Measurements from ENCODE around the gene PRCC. TPM values are rescaled to one million over a fixed set of nuclear protein-coding genes. Genes with fewer than 3 reads are reported as not detected.

Gene PRCC
- total and polyA plus RNA-seq, 10 donors, result 39.1 to 64.6 (median 55.7) TPM

DNA sequence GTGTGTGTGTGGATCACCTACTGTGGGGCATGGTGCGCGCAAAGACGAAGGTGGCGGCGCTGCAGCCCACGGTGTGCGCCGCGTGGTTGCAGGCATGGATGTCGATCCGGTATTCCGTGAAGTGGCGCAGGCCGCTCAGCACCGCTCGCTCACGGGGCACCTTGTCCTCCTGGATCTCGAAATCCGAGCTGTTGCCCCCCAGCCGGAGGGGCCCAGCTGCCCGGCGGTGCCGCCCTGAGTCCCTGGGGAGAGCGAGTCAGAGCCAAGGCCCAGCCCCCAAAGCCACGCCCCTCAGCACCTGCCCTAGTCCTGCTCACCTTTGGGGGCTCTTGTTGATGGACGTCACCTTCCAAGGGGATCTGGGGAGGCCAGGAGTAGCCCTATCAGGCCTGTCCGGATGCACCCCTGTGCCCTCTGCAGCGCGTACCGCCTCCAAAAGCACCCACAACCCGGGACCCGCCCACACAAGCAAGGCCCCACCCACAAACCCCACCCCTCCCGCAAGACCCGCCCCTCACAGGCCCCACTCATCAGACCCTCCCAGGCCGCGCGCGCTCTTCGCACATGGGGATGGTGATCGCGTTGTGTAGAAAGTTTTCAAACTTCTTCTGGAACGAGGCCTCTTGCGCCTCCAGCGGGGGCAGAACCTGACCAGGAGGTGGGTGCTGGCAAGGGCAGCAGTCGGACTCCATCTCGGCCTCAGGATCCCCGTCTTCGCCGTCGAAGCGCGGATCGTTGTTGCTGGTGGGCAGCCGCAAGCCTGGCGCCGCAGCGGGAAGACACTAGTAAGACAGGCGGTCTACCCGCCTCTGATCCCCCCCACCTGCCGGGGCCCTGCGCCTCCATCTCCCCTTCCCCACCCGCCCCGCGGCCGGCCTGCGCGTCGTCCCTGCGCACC, 78.0 kb downstream of the PRCC start:
- WGBS, 5 donors, result 9 to 25% (median 15%) methylated on average over 19 to 69 of the region's 69 CpGs
- H3K4me3 ChIP-seq, result peak overlapping the region in 1 of 8 donors; percentile 48
- intact Hi-C loops (cut with DNase I; ENCODE audit: low total_unique reads), result no loop called here

DNA sequence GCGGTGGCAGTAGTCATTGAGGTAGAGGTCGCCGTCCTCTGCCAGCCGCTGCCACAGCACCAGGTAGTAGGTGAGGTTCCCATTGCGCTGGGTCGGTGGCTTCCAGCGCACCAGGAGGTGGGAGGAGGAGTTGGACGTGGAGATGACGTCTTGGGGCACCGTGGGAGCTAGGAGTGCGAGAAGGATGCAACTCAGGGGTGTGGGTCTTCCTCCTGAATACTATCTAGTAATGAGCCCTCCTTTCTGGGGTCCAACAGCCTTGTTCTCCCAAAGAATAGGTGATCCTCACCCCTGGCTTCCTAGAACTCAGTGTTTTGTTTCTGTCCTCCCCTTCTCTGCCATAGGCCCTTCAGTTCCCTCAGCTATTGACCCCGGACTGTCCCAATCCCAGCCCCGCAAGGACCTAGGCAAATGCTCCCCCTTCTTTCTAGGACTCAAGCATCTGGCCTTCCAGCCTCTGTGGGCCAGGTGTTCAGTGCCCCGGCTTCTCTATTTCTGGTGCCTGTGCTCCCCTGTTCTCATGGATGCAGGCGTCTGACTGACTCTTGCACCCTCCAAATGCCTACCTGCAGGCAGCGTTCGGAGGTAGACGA, 78.7 kb downstream of the PRCC start:
- Histone ChIP-seq H3K27ac (no peak overlapping the region), H3K9me3 (no peaks in the 10 kb centered on the region), H3K27me3 (replicated peaks in 1 of 7) (peaks cover 3 to 96% (median 39%) of the 10 kb centered on the region in 7 donors), H3K4me1 (peaks cover 0 to 30% (median 16%) of the 10 kb centered on the region in 6 donors), H3K4me3 (no peak overlapping the region), H3K36me3 (no peaks in the 10 kb centered on the region)
- TF ChIP-seq POLR2A (IDR thresholded peaks at IDR 0.05) (no peak), CTCF (IDR thresholded peaks at IDR 0.05 in 8 of 11, conservative IDR thresholded peaks at IDR 0.05 in 3 of 11) (no peak), POLR2AphosphoS5 (IDR thresholded peaks at IDR 0.05) (no peak)
- WGBS, 5 donors, result 50 to 75% (median 60%) methylated on average over 7 to 18 of the region's 18 CpGs
- no peak for DNase-seq
- intact Hi-C loops (cut with DNase I; ENCODE audit: low total_unique reads), result no loop called here

More for the DNA sequence above, 78.0 kb downstream of the PRCC start:
- H3K36me3 ChIP-seq, result no peaks in the 10 kb centered on the region
- DNase-seq, result peak; percentile 56
- H3K27me3 ChIP-seq (replicated peaks in 1 of 7), result peaks cover 3 to 99% (median 39%) of the 10 kb centered on the region in 7 donors
- H3K9me3 ChIP-seq, result no peaks in the 10 kb centered on the region
- H3K4me1 ChIP-seq, result peaks cover 0 to 30% (median 16%) of the 10 kb centered on the region in 6 donors
- no peak overlapping the region for H3K27ac ChIP-seq
- TF ChIP-seq CTCF (IDR thresholded peaks at IDR 0.05 in 8 of 11, conservative IDR thresholded peaks at IDR 0.05 in 3 of 11) (no peak), POLR2AphosphoS5 (IDR thresholded peaks at IDR 0.05) (no peak), POLR2A (IDR thresholded peaks at IDR 0.05) (no peak)

GRCh38 chr1:156846643-156847042, 79.3 kb downstream of the PRCC start:
- H3K27ac ChIP-seq, result no peak overlapping the region
- peaks cover 3 to 93% (median 39%) of the 10 kb centered on the region in 7 donors for H3K27me3 ChIP-seq (replicated peaks in 1 of 7)
- WGBS, 5 donors, result 80 to 95% (median 89%) methylated on average over 5 of the region's 5 CpGs
- H3K4me1 ChIP-seq, result peaks cover 0 to 30% (median 16%) of the 10 kb centered on the region in 6 donors
- H3K4me3 ChIP-seq, result no peak overlapping the region
- no peak for DNase-seq
- TF ChIP-seq POLR2A (IDR thresholded peaks at IDR 0.05) (no peak), POLR2AphosphoS5 (IDR thresholded peaks at IDR 0.05) (no peak), CTCF (IDR thresholded peaks at IDR 0.05 in 8 of 11, conservative IDR thresholded peaks at IDR 0.05 in 3 of 11) (no peak)
- intact Hi-C loops (cut with DNase I; ENCODE audit: low total_unique reads), result no loop called here
- H3K9me3 ChIP-seq, result no peaks in the 10 kb centered on the region
- no peaks in the 10 kb centered on the region for H3K36me3 ChIP-seq

Data from spleen (tissue), 11 donors.